Measurements from ENCODE around the gene GMDS.
A peak's percentile ranks its signal among the peaks of the same experiment; 100 is the strongest.

GMDS gene

DNA sequence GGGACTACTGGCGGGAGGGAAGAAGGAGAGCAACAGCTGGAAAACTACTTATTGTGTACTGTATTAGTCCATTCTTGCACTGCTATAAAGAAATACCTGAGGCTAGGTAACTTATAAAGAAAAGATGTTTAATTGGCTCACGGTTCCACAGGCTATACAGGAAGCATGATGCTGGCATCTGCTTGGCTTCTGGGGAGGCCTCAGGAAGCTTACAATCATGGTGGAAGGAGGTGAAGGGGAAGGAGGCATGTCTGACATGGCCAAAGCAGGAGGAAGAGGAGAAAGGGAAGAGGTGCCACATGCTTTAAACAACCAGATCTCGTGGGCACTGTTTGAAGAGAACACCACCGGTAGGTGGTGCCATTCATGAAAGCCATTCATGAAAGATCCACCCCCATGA lies 67.3 kb downstream of the GMDS start:
- no peak for DNase-seq (ENCODE audit: low spot score)

DNA sequence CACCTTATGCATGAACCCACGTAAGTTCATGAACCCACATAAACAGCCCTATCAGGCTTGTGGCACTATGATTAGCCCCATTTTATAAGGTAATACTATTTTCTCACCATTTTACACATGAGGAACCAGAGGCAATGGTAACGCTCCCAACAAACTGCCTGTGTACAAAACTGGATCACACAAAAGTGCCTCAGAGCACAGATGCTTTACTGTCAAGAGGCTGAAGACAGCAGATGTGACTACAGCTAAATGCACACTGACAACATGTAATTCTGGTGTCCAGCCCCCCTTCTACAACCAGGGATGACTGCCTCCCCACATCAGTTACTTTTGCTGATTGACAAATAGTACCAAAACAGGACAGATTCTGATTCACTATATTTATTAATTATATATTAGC lies 69.6 kb downstream of the GMDS start:
- no peak for DNase-seq (ENCODE audit: low spot score)

DNA sequence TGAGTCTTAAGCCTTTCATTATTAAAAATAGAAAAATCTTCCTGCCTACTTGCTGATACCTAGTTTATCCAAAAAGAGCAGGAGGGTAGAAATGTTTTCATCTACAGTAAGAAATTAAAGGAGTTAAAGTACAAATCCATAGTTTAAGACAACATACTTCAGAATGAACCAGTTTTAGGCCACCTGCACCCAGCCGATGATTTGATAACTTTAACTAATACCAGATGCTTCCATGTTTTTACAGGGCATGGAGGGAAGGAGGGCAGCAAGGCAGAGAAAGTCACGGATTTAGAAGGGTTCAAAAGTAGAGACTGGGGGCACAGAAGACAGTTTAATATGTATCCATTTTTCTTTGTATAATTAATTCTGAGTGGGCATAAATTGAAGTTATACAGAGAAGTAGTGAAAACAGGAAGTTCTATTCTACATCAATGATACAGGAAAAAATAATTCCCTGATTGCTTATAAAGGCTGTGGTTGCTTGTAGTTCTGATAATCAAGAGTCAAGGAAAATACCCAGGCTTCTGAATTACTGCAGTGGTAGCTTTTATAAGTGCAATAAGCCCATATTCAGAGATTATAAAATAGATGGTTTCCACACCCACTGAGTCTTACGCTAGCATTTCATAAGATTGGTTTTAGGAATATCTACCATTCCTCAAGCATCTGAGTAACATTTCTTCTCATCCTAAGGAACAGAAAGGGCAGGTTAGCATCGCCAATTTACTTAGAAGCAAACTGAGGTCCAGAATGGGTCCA lies 72.0 kb downstream of the GMDS start:
- no peak for DNase-seq (ENCODE audit: low spot score)

DNA sequence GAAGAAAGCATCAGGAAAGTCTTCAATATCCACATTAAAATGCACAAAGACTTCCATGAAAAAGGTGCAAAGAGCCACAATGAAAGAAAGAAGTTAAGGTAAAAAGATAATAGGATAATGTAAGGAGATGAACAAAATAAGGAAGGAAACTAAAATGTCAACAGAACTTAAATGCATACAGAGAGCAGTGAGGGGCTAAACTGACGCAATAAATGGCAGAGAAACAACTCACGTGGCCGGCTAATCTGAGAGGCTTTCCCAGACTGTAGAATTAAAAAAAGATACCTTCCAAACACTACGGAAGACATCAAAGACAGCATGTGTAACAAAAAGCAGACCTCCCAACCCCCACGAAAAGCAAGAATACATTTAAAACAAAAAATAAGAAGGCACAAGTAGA lies 73.7 kb downstream of the GMDS start:
- no peak for DNase-seq (ENCODE audit: low spot score)

DNA sequence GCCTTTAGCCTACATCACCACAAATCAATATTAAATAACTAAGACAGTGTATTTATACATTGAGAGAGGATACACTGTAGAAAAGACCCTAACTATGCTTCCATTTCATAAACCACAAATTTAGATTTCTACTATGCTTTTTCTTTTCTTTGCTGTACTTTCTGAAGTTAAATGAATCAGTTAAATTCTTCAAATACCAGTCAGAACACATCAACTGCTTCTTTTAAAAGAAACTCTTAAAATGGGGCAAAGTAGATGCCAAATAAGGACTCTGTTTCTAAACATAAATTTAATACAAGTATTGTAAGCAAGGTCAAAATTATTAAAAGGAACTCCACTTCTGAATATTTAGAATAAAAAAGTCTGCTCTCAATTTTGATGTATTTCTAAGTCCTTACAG lies 76.9 kb downstream of the GMDS start:
- DNase-seq (ENCODE audit: low spot score), result no peak

DNA sequence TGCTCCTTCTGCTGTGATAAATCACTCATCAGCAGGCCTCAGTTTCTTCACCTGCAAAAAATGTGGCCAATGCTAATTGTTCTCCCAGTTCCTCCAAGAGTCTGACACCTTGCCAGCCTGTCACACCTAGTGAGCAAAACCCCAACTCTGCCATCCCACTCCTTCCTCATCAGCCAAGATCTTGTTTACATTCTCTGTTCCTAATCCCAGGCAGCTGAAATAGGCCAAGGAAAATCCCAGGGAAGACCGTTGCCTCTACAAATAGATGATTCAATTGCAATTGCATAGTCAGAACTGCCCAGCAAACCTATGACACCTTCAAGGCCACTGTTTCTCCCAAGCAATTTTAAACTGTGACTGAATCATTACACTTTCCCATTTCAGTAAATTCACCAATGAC lies 78.7 kb downstream of the GMDS start:
- DNase-seq (ENCODE audit: low spot score), result no peak

DNA sequence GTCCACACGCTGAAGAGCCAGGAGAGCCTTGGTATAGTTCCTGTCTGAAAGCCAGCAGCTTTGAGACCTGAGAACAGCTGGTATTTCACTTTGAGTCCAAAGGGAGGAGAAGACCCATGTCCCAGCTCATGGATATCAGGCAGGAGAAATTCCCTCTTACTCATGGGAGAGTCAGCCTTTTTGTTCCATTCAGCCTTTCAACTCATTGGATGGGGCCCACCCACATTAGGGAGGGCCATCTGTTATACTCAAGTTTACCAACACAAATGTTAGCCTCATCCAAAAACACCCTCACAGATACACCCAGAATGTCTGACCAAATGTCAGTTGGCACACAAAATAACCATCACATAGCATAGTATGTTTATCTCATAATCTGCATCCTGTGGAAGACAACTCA lies 80.1 kb downstream of the GMDS start:
- no peak for DNase-seq (ENCODE audit: low spot score)

DNA sequence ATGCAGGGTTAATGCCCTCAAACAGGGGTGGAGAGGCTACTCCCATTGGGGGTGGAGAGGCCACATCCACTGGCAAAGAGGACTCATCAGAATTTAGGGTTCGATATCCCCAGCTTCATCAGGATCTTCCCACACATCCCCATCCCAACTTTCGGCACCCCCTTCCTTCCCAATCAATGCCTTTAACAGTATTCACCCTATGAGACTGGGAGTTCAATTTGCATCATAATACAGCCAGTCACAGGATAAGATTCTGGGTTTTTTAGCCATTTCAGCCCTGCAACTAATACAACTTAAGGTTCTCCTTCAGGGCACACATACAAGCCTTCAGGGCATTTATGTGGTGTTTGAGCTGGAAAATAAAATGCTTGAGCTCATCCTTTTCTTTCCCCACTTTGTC lies 80.9 kb downstream of the GMDS start:
- no peak for DNase-seq (ENCODE audit: low spot score)

DNA sequence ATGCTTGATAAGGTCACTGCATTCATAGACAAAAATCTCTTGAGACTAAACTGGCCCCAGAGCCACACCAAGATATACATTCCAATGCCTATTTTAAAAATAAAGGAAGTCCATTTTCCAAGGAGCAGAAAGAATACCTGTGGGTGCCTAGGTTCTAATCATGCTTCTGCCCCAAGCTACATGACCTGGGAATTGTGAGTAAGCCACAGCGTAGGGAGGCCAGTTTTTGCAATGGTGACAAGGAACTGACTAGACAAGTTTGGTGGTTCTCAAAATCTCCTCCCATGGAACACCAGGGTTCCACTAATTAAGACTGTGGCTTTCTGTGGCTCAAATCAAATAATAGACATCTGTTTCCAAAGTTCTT lies 83.3 kb downstream of the GMDS start:
- DNase-seq (ENCODE audit: low spot score), result no peak

DNA sequence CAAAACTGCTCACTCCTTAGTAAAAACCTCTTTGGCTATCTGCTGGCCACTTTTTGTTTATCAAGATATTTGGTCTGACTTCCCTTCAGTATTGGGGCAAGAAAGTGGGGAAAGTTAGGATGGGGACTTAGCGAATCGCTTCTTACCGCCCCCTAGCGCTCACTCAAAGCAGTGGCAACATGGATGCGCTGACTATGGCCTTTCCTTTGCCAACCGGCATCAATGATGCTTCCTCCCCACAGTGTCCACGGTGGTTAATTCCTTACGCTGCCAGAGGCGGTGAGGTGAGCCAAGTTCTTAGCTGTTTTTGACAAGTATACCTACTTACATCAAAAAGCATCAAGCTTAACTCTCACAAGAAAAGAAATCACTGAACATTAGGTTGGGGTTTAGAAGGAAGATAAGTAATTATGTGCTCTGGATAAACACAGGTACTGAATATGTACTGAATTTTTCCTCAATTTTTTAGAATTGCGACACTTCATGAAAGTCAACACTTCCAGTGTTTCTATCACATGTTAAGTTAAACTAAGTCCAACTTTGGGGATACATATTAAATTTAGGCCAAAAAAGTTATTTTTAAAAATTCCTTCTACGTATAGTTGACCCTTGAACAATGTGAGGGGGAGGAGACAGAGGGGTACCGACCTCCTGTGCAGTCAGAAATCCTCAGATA lies 86.7 kb downstream of the GMDS start:
- peak; percentile 73 for DNase-seq (ENCODE audit: low spot score)

DNA sequence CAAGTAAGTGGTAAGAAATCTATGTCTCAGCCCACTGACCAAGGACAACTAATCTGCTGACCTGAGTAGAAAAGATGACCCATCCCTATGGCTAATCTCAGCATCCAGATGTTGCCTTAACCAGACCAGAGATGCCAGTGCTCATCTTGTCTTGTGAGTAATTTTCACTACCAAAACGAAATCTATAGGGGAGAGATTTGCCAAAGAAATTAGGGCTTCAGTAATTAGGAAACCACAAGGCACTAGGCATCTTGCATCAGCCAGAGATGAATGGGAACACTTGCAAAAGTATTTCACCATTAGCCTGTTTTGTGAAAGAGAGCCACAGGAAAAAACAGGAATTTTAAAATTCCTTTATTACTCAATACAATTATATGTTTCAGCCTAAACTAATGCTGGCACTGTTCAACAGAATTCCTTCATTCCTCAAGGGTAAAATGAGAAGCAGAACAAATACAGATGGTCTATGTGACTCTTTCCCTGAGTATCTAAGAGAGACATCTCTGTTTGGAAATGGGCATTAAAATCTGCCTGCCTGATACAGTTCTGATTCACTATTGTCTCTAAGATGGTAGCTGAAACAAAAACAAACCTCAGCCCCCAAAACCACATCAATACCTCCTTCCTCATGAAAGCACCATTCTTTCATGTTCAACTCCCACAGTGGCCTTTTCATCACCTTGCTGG lies 87.8 kb downstream of the GMDS start:
- no peak for DNase-seq (ENCODE audit: low spot score)

DNA sequence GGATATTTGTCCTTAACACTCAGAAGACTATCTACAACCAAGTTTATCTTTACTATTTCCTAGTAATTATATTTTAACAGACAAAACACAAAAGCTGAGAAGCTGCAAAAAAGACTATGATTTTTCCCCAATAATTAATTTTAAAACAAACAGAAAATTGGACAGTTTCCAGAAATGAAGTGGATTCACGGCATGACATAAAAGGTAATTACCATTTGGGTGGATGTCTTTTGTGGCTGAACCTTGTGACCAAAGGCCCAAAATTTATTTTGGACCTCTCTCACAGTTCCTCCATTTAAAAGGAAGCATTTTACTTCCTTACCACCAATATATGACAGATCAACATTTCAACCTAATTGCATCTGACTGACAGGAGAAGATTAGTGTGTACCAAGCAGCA lies 90.2 kb downstream of the GMDS start:
- no peak for DNase-seq (ENCODE audit: low spot score)

DNA sequence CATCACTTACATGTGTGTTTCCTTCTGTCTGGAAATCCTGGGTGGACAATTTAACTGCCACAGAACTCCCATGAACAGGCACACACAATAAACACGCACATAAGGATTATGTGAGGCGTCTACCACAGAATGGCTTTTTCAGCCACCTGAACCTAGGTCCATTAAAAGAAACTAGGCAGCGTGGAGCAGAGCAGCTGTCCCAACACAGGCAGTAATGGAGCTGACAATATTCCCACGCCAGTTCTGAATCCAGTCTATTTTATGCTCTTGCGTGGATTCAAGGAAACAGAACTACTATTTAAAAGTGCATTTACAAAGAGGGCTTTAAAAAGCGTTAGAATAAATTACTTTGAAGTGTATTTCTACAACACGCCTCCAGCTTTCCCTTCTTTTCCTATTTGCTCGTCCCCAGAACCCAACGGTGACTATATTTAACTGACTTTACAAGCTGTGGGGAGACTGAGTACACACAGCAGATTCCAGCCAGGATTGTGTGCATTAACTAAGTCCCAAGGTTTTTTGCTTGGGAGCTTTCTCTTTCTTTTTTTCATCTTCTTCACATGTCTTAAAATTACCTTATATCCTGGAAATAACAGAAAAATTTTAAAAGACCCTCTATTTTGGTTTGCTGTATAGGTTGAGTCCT lies 95.9 kb downstream of the GMDS start:
- no peak for DNase-seq (ENCODE audit: low spot score)

DNA sequence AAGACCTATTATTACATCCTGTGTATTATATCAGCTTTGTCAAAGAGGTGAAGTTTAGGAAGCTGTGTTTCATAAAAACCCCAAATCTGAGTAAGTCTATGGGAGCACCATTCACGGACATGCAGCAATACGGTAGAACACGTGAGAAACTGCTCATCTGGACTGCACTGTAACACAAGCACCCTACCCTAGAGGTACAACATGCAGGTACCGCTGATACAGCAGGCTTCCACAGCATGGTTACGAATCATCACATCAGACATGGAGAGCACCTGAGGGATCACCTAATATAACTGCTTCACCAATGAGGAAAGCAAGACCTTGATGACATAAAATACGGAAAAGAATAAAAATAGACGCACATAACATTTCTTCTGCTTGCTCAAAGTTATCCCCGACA lies 96.7 kb downstream of the GMDS start:
- no peak for DNase-seq (ENCODE audit: low spot score)

DNA sequence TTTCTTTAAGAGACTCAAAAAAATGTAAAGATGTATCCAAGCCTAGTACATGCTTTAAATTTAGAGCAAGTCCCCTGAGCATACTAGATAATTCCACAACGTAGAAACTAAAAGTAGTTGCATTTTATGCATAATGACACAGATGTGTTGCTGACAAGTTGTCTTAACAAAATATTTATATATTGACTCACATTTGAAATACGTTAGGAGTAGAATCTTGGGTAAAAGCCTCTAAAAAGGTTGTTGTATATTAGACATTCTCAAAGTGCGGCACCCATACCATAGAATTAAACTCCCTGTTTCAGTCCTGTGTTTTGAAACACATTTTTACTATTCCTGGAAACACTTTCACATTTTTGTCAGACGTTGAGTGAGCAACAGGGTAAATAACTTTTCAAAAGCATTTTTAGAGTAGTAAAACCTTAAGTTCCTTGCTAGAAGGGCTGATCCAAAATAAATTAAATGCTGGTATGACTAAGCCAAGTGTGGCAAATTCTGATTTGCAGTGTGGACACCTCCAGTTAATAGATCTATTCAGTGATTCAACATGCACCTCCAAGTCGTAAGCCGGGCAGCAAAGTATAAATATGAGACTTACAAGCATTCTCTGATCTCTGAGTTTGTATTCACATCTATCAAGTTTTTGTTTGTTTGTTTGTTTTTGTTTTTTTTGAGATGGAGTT lies 97.5 kb downstream of the GMDS start:
- no peak for DNase-seq (ENCODE audit: low spot score)

DNA sequence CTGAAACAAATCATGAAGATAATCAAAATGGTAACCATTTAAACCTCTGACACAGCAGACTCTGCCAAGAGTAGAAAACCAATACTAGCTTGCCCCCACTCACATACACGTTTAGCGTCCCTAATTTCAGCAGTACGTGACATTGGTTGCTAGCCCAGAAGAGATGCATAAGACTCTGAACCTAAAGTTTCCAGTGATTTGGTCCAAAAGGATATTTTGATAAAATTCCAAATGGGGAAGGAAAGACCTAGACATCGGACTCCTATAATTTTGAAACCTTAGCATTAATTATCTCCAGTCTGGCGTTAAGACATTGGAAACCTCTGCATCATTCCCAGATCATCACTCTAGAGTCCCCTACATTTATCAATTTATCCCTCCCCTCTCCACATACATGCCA lies 98.1 kb downstream of the GMDS start:
- no peak for DNase-seq (ENCODE audit: low spot score)

DNA sequence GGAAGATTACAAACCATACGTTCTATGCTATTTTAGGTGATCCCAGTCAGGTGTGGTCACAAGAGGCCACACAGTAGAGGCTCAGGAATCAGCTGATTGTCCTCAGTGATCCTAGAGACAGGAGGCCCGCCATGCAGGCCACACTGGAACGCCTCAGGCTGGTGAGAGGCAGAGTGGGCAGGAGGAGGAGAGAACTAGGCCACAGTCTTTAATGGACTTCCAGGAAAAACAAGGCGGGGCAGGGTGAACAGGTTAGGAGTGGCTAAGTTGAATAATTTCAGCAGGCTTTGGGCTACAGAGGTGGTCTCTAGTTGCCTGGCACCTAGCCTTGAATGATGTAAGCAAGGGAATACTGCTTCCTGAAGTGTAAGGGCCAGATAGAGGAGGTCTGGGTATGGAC lies 101.2 kb downstream of the GMDS start:
- no peak for DNase-seq (ENCODE audit: low spot score)

DNA sequence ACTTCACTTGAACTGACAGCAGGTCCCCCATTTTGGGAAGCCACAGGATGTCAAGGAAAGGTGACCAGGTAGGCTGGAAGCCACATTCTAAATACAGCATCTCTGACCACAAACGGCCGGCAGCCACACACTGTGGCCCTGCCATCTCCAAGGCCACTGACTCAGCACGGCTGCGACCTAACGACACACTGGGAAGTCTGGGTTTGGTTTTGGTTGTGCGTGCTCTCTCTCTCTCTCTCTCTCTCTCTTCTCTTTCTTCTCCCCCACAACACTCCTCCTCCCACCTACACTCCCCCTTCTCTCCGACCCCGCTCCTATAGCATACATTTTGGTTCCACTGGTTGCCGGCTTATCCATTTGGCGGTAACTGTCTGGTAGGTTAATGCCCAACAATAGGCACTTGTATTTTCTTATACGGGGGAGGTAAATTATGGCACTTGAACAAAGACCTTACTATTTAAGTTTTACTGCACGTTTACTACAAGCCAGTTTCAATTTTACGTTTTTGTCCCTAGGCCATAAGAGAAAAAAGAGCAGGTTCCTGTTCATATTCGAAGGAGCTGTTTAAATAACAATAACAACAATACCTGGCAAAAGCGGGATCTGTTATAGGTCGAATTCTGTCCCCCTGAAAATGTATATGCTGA lies 103.6 kb downstream of the GMDS start:
- no peak for DNase-seq (ENCODE audit: low spot score)

DNA sequence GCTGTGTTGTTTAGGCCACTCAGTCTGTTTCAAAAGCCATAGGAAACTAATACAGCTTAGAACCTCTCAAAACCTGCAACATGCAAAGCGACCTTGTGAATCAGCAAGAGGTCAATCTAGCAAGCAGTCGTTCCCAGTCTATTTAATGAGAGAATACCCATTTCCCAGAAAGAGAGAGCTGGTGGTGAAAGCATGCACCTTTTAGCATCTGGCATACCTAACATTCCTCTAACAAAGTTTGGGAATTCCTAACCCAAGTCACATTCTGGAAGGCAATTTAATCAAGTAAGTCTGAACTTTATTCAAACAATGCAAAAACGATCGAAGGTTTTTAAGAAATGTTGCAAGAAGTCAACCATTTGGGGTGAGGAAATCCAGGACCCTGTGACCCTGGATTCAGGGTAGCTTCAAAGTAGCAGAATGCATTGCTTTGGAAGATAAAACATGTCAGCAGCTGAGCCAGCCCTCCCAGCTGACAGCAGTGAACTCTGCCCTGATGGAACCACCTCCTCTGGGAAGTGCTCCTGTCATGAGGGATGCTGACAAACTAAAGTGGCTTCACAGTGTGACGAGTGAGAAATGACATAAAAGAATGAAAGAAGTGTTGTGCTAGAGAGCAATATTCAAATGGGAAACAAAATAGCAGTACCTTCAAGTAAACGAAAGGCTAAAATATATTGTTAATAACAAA lies 104.8 kb downstream of the GMDS start:
- DNase-seq (ENCODE audit: low spot score), result no peak

DNA sequence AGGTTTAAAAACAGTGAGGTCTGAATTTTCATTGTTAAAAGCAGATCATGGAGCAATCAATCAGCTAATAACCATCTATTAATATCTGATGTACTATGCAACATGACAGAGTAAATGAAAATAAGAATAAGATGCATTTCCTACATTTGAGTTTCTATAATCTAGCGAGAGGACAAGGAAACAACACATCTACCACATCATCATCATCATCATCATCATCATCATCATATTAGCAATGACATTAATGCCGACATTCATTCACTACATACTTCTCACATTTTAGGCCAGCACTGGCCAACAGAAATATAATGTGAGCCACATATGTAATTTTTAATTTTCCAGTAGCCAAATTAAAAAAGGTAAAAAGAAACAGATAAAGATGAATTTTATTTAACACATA lies 110.0 kb downstream of the GMDS start:
- DNase-seq (ENCODE audit: low spot score), result no peak

DNA sequence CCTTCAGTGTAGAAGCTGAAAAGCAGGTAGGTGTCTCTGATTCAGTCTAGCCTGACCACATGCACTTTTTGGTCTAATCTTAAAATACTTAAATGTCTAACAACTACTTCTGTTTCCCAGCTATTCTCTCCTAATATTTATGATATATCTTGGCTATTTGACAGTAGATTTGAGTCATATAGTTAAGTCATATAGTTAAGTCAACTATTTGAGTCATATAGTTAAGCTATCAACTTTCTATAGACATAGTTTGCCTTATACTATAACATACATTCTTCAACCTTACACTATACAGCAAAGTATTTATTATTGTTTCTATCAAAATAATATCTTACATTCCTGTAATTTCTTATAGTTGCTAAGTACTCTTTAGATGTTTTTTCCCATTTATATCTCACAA lies 110.9 kb downstream of the GMDS start:
- no peak for DNase-seq (ENCODE audit: low spot score)
